Fibroblast of mammary gland (primary cell): ENCODE measurements around the gene SLCO2B1.

ENCODE experiments used
- DNase-seq: peaks from one replicate; pipeline ENCODE4 v3.0.0-alpha.2; 2010; ENCODE audit warnings: low read depth
- H3K4me3 ChIP-seq: 2 replicates; pipeline ENCODE4 v1.5.1; 2011; ENCODE audit warnings: low read depth, mild to moderate bottlenecking, low read length, moderate library complexity; ENCODE audit not compliant: control insufficient read depth
- TF ChIP-seq, protein P1 (sequence below): conservative IDR thresholded peaks from 2 replicates; pipeline ENCODE4 v1.5.1; 2011; ENCODE audit warnings: low read depth, low read length, inconsistent platforms; ENCODE audit not compliant: control insufficient read depth, insufficient read depth

Gene SLCO2B1

DNA sequence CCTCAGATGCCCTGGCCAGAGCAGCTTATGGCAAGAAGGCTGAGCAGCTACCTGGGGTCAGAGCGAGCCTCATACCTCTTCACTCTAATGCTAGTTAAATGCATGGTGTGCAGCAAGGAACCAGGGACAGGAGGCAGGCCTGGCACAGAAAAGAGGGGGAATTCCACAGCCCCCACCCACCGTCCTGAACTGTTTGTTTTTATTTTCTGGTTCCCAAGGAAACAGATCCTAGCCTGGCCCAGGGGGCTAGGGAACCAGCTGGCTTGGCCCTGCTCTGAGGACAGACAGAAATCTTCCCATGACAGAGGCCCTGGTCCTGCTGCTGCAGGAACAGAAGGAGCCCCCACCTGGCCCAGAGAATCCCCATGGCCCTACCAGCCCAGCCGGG lies 40.4 kb downstream of the SLCO2B1 start:
- TF ChIP-seq, protein P1, sequence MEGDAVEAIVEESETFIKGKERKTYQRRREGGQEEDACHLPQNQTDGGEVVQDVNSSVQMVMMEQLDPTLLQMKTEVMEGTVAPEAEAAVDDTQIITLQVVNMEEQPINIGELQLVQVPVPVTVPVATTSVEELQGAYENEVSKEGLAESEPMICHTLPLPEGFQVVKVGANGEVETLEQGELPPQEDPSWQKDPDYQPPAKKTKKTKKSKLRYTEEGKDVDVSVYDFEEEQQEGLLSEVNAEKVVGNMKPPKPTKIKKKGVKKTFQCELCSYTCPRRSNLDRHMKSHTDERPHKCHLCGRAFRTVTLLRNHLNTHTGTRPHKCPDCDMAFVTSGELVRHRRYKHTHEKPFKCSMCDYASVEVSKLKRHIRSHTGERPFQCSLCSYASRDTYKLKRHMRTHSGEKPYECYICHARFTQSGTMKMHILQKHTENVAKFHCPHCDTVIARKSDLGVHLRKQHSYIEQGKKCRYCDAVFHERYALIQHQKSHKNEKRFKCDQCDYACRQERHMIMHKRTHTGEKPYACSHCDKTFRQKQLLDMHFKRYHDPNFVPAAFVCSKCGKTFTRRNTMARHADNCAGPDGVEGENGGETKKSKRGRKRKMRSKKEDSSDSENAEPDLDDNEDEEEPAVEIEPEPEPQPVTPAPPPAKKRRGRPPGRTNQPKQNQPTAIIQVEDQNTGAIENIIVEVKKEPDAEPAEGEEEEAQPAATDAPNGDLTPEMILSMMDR, result no peak
- no peak for DNase-seq
- H3K4me3 ChIP-seq, result no peak overlapping the region

DNA sequence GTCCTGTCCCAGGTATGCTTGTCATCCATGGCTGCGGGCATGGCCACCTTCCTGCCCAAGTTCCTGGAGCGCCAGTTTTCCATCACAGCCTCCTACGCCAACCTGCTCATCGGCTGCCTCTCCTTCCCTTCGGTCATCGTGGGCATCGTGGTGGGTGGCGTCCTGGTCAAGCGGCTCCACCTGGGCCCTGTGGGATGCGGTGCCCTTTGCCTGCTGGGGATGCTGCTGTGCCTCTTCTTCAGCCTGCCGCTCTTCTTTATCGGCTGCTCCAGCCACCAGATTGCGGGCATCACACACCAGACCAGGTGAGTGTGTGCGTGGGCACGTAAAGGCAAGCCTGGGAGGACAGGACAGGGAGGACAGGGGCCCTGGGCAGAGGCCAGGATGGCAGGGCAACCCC lies 42.4 kb downstream of the SLCO2B1 start:
- DNase-seq, result no peak
- TF ChIP-seq, protein P1, result no peak
- H3K4me3 ChIP-seq, result no peak overlapping the region

DNA sequence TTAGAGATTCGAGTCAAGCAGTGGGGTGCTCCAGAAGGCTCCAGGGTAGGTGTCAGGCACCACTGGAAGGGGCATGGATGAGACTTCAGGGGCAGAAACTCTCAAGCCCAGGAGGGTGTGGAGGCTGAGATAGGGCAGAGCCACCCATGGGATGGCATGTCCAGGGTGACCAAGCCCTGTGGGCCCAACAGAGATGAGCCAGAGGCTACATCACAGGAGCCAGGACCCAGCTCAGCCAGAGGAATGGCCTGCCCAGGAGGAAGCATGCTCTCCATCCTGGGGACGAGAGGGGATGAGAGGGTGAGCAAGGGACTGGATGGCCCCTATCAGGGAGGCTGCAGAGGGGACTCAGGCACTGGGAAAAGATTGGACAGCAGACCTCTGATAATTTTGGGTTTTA lies 42.8 kb downstream of the SLCO2B1 start:
- no peak for DNase-seq
- TF ChIP-seq, protein P1, result no peak
- H3K4me3 ChIP-seq, result no peak overlapping the region

DNA sequence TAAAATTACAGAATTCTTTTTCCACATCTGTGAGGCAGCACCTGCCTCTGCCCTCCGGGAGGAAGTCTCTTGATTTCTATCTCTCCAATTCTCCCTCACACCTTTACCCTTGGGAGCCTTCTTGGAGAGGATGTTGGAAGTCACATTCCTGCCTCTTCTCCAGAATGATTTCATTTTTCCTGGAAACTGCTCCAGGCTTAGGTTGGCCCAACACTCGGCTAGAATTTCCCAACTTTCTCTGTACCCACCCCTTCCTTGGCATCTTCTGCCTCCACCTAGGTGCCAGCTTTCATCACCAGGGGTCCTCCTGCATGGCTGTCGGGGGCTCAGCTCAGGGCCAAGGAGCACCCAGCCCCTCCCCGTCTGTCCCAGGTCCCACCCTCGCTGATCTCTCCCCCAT lies 43.2 kb downstream of the SLCO2B1 start:
- DNase-seq, result no peak
- TF ChIP-seq, protein P1, result no peak
- H3K4me3 ChIP-seq, result no peak overlapping the region

DNA sequence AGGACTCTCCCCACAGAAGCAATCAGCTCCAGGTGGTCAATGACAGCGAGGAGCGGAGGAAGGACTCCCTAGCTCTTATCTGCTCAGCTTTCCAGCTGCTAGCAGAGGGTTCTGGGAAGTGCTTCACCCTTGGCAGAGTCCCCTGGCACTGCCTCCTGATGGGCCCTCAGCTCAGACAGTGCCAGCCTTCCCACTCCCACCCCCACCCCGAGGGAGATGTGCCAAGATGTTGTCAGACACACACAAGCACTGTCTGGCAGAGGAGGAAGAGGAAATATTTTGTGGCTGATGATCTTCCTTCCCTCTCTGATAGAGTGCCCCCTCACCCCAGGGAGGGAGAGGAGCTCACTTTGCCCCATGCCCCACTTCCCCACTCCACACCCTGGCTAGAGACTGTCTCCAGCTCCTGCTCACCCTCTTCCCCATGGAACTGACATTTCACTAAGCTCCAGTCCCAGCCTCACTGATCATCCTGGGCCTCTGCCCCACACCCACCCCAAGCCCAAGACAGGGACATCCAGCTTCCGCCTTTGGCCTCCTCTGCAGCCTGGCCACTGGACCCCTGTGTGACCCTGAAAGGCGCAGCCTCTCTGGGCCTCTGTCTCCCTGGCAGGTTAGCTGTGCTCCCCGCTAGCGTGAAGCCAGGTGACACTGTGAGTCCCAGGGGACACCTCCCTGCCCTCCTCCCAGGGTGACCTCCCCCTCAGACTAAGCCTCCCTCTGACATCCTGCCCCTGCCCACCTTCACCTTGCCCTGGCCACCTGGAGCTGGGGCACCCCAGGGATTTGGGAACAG lies 44.5 kb downstream of the SLCO2B1 start:
- H3K4me3 ChIP-seq, result no peak overlapping the region
- no peak for DNase-seq
- TF ChIP-seq, protein P1, result no peak

DNA sequence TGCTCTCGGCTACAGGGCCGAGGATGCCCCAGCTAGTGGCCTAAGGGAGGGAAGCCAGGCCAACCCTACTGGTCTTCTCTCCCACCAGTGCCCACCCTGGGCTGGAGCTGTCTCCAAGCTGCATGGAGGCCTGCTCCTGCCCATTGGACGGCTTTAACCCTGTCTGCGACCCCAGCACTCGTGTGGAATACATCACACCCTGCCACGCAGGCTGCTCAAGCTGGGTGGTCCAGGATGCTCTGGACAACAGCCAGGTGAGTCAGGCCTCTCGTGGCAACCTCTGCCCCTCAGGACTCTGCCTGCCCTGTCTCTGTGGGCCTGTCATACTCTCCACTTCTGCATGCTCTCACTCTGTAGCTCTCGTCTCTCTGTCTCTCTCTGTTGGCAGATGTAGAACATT lies 45.5 kb downstream of the SLCO2B1 start:
- H3K4me3 ChIP-seq, result no peak overlapping the region
- DNase-seq, result no peak
- TF ChIP-seq, protein P1, result no peak

DNA sequence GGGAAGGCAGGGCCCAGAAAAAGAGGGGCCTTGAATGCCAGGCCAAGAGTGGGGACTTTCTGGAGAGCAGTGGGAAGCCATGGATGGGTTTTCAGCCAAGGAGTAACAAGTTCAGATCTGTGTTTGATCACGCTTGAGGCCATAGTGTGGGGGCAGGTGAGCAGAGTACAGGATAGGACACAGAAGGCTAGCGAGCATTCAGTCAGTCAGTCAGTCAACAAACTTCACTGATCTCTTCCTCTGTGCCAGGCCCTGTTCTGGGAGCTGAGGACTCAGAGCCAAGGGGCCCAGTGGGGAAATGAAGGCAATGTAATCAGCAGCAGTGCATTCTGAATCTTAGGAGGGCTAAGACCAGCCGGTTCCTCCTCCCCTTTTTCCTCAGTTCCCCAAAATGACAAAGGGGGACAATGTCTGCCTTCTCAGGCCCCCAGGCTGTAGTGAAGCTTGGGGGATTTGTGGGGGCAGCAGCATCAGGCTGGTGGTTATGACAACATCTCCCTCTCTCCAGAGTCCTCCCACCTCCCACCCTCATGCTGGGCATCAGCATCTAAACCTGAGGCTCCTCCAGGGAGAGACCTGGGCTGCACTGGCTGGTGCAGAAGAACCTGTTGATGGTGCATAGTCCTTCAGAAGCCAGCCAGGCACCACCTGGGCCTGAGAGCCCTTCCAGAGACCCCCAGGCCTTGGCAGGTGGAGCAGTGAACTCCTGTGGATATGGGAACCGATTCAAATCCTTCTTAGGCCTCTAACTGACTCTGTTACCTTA lies 46.8 kb downstream of the SLCO2B1 start:
- no peak overlapping the region for H3K4me3 ChIP-seq
- DNase-seq, result no peak
- TF ChIP-seq, protein P1, result no peak
